GM13976 (cell line): ENCODE results near the gene NEBL.

Experiments
- DNase-seq: peaks from one replicate; pipeline ENCODE4 v3.0.0; 2012; ENCODE audit warnings: low spot score
- CTCF ChIP-seq: IDR thresholded peaks from 2 replicates; pipeline ENCODE4 v1.5.1; 2012; ENCODE audit warnings: borderline replicate concordance, mild to moderate bottlenecking; ENCODE audit not compliant: insufficient read depth; ENCODE audit errors: extremely low read depth, missing control alignments, control extremely low read depth
- in situ Hi-C: fragments of 300-500 bp; cut with MboI; formaldehyde crosslinking; loops from one replicate; pipeline ENCODE4 v1.12.0; 2022; ENCODE audit warnings: low sequenced_read_pairs, mixed read lengths, inconsistent platforms; ENCODE audit not compliant: unreplicated experiment

The NEBL gene

GRCh38 chr10:20892011-20892585 lies 5.0 kb downstream of the NEBL start:
- in situ Hi-C loops = no loop called here
- no peak for DNase-seq
- no peak for TF ChIP-seq CTCF

GRCh38 chr10:20891338-20891714 lies 5.8 kb downstream of the NEBL start:
- in situ Hi-C loops = no loop called here
- no peak for TF ChIP-seq CTCF
- DNase-seq = no peak

- in situ Hi-C loops = no loop called here
- no peak for DNase-seq
- no peak for TF ChIP-seq CTCF
Measured at GRCh38 chr10:20890491-20891337, 6.4 kb downstream of the NEBL start.

GRCh38 chr10:20890009-20890408 lies 7.1 kb downstream of the NEBL start:
- in situ Hi-C loops = no loop called here
- no peak for DNase-seq
- TF ChIP-seq CTCF = no peak

GRCh38 chr10:20888620-20889330 lies 8.3 kb downstream of the NEBL start:
- no peak for TF ChIP-seq CTCF
- in situ Hi-C loops = no loop called here
- DNase-seq = no peak

- DNase-seq = no peak
- in situ Hi-C loops = no loop called here
- TF ChIP-seq CTCF = no peak
Measured at GRCh38 chr10:20887706-20888555, 9.2 kb downstream of the NEBL start.
